ENCODE results near the gene SELP.

GRCh38 chr1:169610858-169611257 is 19.1 kb downstream of the SELP start:
- no peak for TF ChIP-seq CTCF (IDR thresholded peaks at IDR 0.05)
- TF ChIP-seq ZFX (IDR thresholded peaks at IDR 0.05; ENCODE audit: borderline replicate concordance), result no peak
